Vagina (tissue), 2 donors: ENCODE data around the gene TNNI2. TPM values are rescaled to one million over a fixed set of nuclear protein-coding genes. Genes with fewer than 3 reads are reported as not detected.

Experiments
- DNase-seq, 2 donors: peaks; one replicate each; pipeline ENCODE4 v3.0.0-alpha.2; 2017; ENCODE audit errors: extremely low spot score in 2 of 2
- H3K27ac ChIP-seq: fragments of 200-600 bp; sonication (generic); one replicate; pipeline ENCODE4 v1.5.1; 2019
- H3K27me3 ChIP-seq: fragments of 200-600 bp; sonication (generic); one replicate; pipeline ENCODE4 v1.5.1; 2019
- H3K36me3 ChIP-seq, 2 donors: fragments of 200-600 bp; sonication (generic); one replicate each; pipeline ENCODE4 v1.5.1; 2017 to 2019
- H3K4me1 ChIP-seq: fragments of 200-600 bp; sonication (generic); one replicate; pipeline ENCODE4 v1.5.1; 2019
- H3K4me3 ChIP-seq, 2 donors: fragments of 200-600 bp; sonication (generic); 1 replicate in 1 of 2; 2 replicates in 1 of 2; pipeline ENCODE4 v1.5.1; 2016 to 2019
- H3K9me3 ChIP-seq: fragments of 200-600 bp; sonication (generic); one replicate; pipeline ENCODE4 v1.5.1; 2019
- POLR2A ChIP-seq, 2 donors: fragments of 450-650 bp; IDR thresholded peaks; one replicate each; pipeline ENCODE4 v1.6.1; 2017; ENCODE audit warnings: antibody characterized with exemption in 2 of 2, mild to moderate bottlenecking in 2 of 2, moderate library complexity in 2 of 2
- POLR2AphosphoS5 ChIP-seq, 2 donors: sonication (generic); formaldehyde crosslinking; IDR thresholded peaks; one replicate each; pipeline ENCODE4 v1.9.0; 2017; ENCODE audit warnings: antibody characterized with exemption in 2 of 2, mild to moderate bottlenecking in 2 of 2, low read depth in 1 of 2; ENCODE audit not compliant: insufficient read depth in 1 of 2
- intact Hi-C: fragments of 100-400 bp; cut with DNase I; formaldehyde crosslinking; loops from one replicate; pipeline ENCODE4 v1.15.1; 2023
- total RNA-seq: library from RNA; depleted of rRNA; stranded (reverse); fragments of >200 nt; gene quantifications from one replicate; pipeline ENCODE4 v1.2.3, GENCODE V29; 2016
- TF ChIP-seq, protein P1 (sequence below), 3 experiments: fragments of 450-650 bp in 2 of 3; fragments of 200-600 bp in 1 of 3; sonication (generic) in 1 of 3; IDR thresholded peaks; one replicate each; pipeline ENCODE4 v1.5.1; 2017 to 2019; ENCODE audit warnings: antibody characterized with exemption in 3 of 3, mild to moderate bottlenecking in 2 of 3, moderate library complexity in 2 of 3

TNNI2 gene
- not detected for total RNA-seq

DNA sequence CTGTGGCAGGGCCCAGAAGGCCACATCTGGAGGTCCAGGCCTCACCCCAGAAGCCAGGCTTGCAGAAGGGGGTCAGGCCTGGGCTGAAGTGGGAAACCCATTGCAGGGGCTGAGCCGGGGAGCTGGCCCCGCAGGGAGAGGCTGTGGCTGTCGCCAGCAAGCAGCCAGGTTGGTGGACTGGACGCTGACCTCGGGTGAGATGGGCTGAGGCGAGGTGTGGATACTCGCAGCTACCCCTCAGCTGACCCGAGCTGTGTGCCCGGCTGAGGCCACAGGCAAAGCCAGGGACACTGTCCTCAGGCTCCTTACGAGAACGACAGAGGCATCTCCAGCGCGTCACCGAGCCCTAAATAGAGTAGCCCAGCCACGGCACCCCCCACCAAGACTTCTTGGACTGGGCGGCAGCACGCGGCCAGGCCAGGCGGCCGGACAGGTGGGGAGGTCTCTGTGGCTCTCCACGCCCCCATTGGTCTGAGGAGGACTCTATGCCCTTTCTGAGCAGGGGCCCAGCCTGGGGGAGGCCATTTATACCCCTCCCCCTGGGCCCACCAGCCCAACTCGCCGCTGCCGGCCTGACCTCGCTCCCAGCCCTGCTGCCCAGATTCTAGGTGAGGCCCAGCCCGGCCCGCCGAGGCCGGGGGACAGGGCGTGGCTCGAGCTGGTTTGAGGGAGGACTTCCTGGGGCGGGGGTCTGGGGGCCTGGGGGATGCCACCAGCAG is at the start of gene TNNI2:
TNNI2 (plus strand) TSS at position 556 of the 719 bp plus-strand sequence. CDS start 716 bp downstream, outside the sequence.
- Histone ChIP-seq H3K36me3 (no peaks in the 10 kb centered on the region), H3K4me3 (no peak within 1 kb of the TSS), H3K27ac (peak within 1 kb of the TSS; percentile 39), H3K4me1 (peaks cover 31% of the 10 kb centered on the region), H3K9me3 (no peaks in the 10 kb centered on the region), H3K27me3 (no peaks in the 10 kb centered on the region)
- intact Hi-C loops = loop anchor here (5.0 kb wide), 1 partner anchor 314 kb away; no protein-coding TSS in a partner anchor
- TF ChIP-seq POLR2AphosphoS5 (IDR thresholded peaks at IDR 0.05; ENCODE audit: insufficient read depth in 1 of 2, low read depth in 1 of 2) (no peak), POLR2A (IDR thresholded peaks at IDR 0.05) (no peak)
- TF ChIP-seq, protein P1, sequence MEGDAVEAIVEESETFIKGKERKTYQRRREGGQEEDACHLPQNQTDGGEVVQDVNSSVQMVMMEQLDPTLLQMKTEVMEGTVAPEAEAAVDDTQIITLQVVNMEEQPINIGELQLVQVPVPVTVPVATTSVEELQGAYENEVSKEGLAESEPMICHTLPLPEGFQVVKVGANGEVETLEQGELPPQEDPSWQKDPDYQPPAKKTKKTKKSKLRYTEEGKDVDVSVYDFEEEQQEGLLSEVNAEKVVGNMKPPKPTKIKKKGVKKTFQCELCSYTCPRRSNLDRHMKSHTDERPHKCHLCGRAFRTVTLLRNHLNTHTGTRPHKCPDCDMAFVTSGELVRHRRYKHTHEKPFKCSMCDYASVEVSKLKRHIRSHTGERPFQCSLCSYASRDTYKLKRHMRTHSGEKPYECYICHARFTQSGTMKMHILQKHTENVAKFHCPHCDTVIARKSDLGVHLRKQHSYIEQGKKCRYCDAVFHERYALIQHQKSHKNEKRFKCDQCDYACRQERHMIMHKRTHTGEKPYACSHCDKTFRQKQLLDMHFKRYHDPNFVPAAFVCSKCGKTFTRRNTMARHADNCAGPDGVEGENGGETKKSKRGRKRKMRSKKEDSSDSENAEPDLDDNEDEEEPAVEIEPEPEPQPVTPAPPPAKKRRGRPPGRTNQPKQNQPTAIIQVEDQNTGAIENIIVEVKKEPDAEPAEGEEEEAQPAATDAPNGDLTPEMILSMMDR (IDR thresholded peaks at IDR 0.05) = no peak
- no peak for DNase-seq

DNA sequence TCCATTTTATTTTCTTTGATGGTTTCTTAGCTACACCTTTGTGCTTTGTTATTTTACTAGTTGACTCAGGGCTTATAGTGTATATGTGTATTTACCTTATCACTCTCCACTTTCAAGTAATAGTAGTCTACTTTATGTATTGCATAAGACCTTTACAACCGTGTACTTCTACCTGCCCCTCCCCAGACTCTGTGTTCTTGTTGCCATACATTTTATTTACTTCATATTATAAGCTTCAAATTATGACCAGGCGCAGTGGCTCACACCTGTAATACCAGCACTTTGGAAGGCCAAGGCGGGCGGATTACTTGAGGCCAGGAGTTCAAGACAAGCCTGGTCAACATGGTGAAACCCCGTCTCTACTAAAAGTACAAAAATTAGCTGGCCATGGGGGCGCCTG is 46.9 kb upstream of the TNNI2 start:
- no peak for TF ChIP-seq POLR2A (IDR thresholded peaks at IDR 0.05)
- H3K9me3 ChIP-seq = no peaks in the 10 kb centered on the region
- H3K4me1 ChIP-seq = peaks cover 2% of the 10 kb centered on the region
- no peak overlapping the region for H3K27ac ChIP-seq
- no peak overlapping the region for H3K4me3 ChIP-seq
- intact Hi-C loops = no loop called here
- no peak for DNase-seq
- H3K36me3 ChIP-seq = no peaks in the 10 kb centered on the region
- H3K27me3 ChIP-seq = no peaks in the 10 kb centered on the region

DNA sequence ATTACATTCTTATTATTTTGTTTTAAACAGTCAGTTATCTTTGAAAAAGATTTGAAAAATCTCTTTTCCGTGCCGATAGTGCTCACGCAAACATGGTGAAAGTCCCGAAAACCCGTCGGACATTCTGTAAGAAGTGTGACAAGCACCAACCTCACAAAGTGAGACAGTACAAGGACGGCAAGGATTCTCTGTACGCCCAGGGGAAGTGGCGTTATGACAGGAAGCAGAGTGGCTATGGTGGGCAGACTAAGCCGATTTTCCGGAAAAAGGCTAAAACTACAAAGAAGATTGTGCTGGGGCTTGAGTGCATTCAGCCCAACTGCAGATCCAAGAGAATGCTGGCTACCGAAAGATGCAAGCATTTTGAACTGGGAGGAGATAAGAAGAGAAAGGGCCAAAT is 46.3 kb upstream of the TNNI2 start:
- Histone ChIP-seq H3K27me3 (no peaks in the 10 kb centered on the region), H3K4me1 (peaks cover 3% of the 10 kb centered on the region), H3K36me3 (no peaks in the 10 kb centered on the region), H3K27ac (no peak overlapping the region), H3K4me3 (no peak overlapping the region), H3K9me3 (no peaks in the 10 kb centered on the region)
- DNase-seq = no peak
- intact Hi-C loops = no loop called here
- TF ChIP-seq, protein P1 (IDR thresholded peaks at IDR 0.05) = no peak

DNA sequence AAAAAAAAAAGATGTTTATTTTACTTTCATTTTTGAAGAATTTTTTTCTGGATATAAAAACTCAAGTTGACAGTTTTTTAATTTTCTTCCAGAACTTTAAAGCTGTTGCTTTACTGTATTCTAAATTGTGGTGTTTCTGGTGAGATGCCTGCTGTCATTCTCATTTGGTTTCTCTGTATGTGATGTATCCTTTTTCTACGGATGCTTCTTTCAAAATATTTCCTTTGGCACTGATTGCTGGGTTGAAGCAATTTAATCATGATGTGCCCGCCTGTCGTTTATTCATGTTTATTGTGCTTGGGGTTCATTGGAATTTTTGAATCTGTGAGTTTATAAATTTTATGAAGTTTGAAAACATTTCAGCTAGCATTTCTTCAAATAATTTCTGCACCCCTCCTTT is 45.7 kb upstream of the TNNI2 start:
- Histone ChIP-seq H3K9me3 (no peaks in the 10 kb centered on the region), H3K4me3 (no peak overlapping the region), H3K36me3 (no peaks in the 10 kb centered on the region), H3K27ac (no peak overlapping the region), H3K27me3 (no peaks in the 10 kb centered on the region), H3K4me1 (peaks cover 3% of the 10 kb centered on the region)
- intact Hi-C loops = no loop called here
- no peak for DNase-seq
- TF ChIP-seq, protein P1 (IDR thresholded peaks at IDR 0.05) = no peak
- no peak for TF ChIP-seq POLR2A (IDR thresholded peaks at IDR 0.05)
- no peak for TF ChIP-seq POLR2AphosphoS5 (IDR thresholded peaks at IDR 0.05; ENCODE audit: insufficient read depth in 1 of 2, low read depth in 1 of 2)

DNA sequence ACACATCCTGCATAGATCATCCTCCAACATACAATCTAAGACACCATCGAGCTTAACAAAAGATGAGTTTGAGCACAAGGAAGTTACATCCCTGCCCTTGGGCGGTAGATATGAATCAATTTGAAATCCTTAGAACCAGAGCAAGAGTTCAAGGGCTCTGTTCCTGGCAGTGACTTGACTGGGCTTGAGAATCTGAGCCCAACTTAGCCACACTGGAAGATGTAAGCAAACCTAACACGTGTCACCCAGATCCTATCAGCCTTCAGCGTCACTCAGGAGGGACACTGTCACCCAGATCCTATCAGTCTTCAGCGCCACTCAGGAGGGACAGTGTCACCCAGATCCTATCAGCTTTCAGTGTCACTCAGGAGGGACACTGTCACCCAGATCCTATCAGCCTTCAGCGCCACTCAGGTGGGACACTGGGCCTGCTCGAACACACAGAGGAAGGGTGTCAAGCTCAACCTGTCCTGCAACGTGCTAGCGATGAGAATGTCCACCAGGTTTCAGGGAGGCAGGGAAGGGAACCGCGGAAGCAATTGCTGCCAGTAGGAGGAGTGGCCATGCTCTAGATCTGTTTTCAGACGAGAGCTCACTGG is 42.3 kb upstream of the TNNI2 start:
- Histone ChIP-seq H3K4me3 (no peak overlapping the region), H3K9me3 (no peaks in the 10 kb centered on the region), H3K27me3 (no peaks in the 10 kb centered on the region), H3K27ac (no peak overlapping the region), H3K36me3 (no peaks in the 10 kb centered on the region), H3K4me1 (peaks cover 3% of the 10 kb centered on the region)
- no peak for DNase-seq
- TF ChIP-seq POLR2A (IDR thresholded peaks at IDR 0.05) = no peak
- intact Hi-C loops = no loop called here

DNA sequence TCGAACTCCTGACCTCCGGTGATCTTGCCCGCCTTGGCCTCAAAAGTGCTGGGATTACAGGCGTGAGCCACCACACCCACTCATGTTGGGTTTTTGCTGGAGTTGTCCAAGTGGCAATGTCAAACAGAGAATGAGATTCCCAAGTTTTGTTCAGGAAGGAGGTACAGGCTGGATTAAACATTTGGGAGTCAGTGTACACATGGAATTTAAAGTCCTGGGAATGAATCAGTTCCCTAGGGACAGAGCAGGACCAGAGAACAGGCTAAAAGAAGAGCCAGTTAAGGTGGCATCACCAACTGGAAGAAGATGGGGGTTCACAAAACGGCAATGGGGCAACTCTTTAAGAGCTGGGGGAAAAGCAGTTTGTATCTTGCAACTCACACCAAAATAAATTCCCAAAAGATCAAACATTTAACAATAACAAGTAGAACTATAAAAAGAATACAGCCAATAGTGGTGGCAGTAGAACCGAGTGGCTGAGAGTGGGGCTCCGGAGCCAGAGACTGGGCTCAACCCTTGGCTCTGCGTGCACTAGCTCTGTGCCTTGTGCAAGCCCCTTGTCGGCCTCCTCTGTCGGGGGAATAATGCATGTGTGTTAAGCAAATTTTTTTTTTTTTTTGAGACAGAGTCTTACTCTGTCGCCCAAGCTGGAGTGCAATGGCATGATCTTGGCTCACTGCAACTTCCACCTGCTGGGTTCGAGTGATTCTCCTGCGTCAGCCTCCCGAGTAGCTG is 41.2 kb upstream of the TNNI2 start:
- intact Hi-C loops = no loop called here
- no peaks in the 10 kb centered on the region for H3K36me3 ChIP-seq
- no peak overlapping the region for H3K27ac ChIP-seq
- no peak for DNase-seq
- no peaks in the 10 kb centered on the region for H3K9me3 ChIP-seq
- H3K4me3 ChIP-seq = no peak overlapping the region
- peaks cover 3% of the 10 kb centered on the region for H3K4me1 ChIP-seq
- H3K27me3 ChIP-seq = no peaks in the 10 kb centered on the region
- no peak for TF ChIP-seq POLR2A (IDR thresholded peaks at IDR 0.05)
- no peak for TF ChIP-seq POLR2AphosphoS5 (IDR thresholded peaks at IDR 0.05; ENCODE audit: insufficient read depth in 1 of 2, low read depth in 1 of 2)
